Skeletal muscle tissue (tissue), 4 donors: ENCODE data around the gene DPH2. TPM values are rescaled to one million over a fixed set of nuclear protein-coding genes. Genes with fewer than 3 reads are reported as not detected.

Experiments
- H3K27ac ChIP-seq: one replicate; pipeline ENCODE4 v1.7.0; 2013; ENCODE audit warnings: mild to moderate bottlenecking, low read depth, low read length, inconsistent platforms
- H3K27me3 ChIP-seq, 3 donors: one replicate each; pipeline ENCODE4 v1.7.0; 2013; ENCODE audit warnings: low read length in 3 of 3; ENCODE audit not compliant: control insufficient read depth in 3 of 3, insufficient read depth in 3 of 3
- H3K36me3 ChIP-seq, 3 donors: one replicate each; pipeline ENCODE4 v1.7.0; 2013; ENCODE audit warnings: low read length in 3 of 3; ENCODE audit not compliant: control insufficient read depth in 3 of 3, insufficient read depth in 3 of 3
- H3K4me1 ChIP-seq, 3 donors: one replicate each; pipeline ENCODE4 v1.7.0; 2013; ENCODE audit warnings: low read length in 3 of 3, mild to moderate bottlenecking in 3 of 3; ENCODE audit not compliant: control insufficient read depth in 3 of 3, insufficient read depth in 3 of 3
- H3K4me3 ChIP-seq, 3 donors: one replicate each; pipeline ENCODE4 v1.7.0; 2013; ENCODE audit warnings: low read length in 3 of 3
- H3K9ac ChIP-seq, 3 donors: one replicate each; pipeline ENCODE4 v1.7.0; 2013; ENCODE audit warnings: low read length in 3 of 3, mild to moderate bottlenecking in 3 of 3, moderate library complexity in 2 of 3, low read depth in 1 of 3
- H3K9me3 ChIP-seq, 3 donors: one replicate each; pipeline ENCODE4 v1.7.0; 2013; ENCODE audit warnings: low read length in 3 of 3; ENCODE audit not compliant: control insufficient read depth in 3 of 3
- total RNA-seq: library from RNA; depleted of rRNA; stranded (reverse); fragments of >200 nt; gene quantifications from one replicate; pipeline ENCODE4 v1.2.3, GENCODE V29; 2014
- donor health status: Osteomylitis.

DPH2 gene
- total RNA-seq, 1 donor from 2014 or later, result 9.9 TPM

GRCh38 chr1:43986712-43987111 lies 16.9 kb downstream of the DPH2 start:
- H3K9ac ChIP-seq, result no peak overlapping the region
- H3K36me3 ChIP-seq, result peaks cover 3 to 13% (median 5%) of the 10 kb centered on the region in 3 donors
- H3K27ac ChIP-seq, result no peak overlapping the region
- H3K9me3 ChIP-seq, result no peaks in the 10 kb centered on the region
- H3K4me3 ChIP-seq, result no peak overlapping the region
- H3K4me1 ChIP-seq, result peaks cover 7 to 8% (median 7%) of the 10 kb centered on the region in 3 donors
- no peaks in the 10 kb centered on the region for H3K27me3 ChIP-seq

GRCh38 chr1:43987159-43987902 lies 17.5 kb downstream of the DPH2 start:
- H3K27ac ChIP-seq, result no peak overlapping the region
- peaks cover 11 to 13% (median 11%) of the 10 kb centered on the region in 3 donors for H3K4me1 ChIP-seq
- H3K9me3 ChIP-seq, result no peaks in the 10 kb centered on the region
- no peak overlapping the region for H3K9ac ChIP-seq
- H3K27me3 ChIP-seq, result no peaks in the 10 kb centered on the region
- H3K4me3 ChIP-seq, result no peak overlapping the region
- peaks cover 2 to 13% (median 3%) of the 10 kb centered on the region in 3 donors for H3K36me3 ChIP-seq

- peak overlapping the region; percentile 71 to 82 (median 74) for H3K4me3 ChIP-seq
- peaks cover 0 to 12% (median 2%) of the 10 kb centered on the region in 3 donors for H3K36me3 ChIP-seq
- no peaks in the 10 kb centered on the region for H3K27me3 ChIP-seq
- no peaks in the 10 kb centered on the region for H3K9me3 ChIP-seq
- H3K4me1 ChIP-seq, result peaks cover 11 to 15% (median 13%) of the 10 kb centered on the region in 3 donors
- peak overlapping the region; percentile 68 to 82 (median 76) for H3K9ac ChIP-seq
- H3K27ac ChIP-seq, result peak overlapping the region; percentile 45
Measured at GRCh38 chr1:43990271-43991199, 20.7 kb downstream of the DPH2 start.

- Histone ChIP-seq H3K4me1 (peaks cover 11 to 15% (median 13%) of the 10 kb centered on the region in 3 donors), H3K27me3 (no peaks in the 10 kb centered on the region), H3K27ac (peak overlapping the region; percentile 45), H3K9ac (peak overlapping the region; percentile 68 to 82 (median 76)), H3K9me3 (no peaks in the 10 kb centered on the region), H3K4me3 (peak overlapping the region; percentile 71 to 82 (median 74)), H3K36me3 (peaks cover 0 to 6% (median 2%) of the 10 kb centered on the region in 3 donors)
Measured at GRCh38 chr1:43991200-43991475, 21.3 kb downstream of the DPH2 start.

- H3K9me3 ChIP-seq, result no peaks in the 10 kb centered on the region
- H3K27ac ChIP-seq, result peak within 1 kb of the TSS; percentile 45
- H3K27me3 ChIP-seq, result no peaks in the 10 kb centered on the region
- H3K9ac ChIP-seq, result peak within 1 kb of the TSS; percentile 68 to 82 (median 76)
- H3K4me3 ChIP-seq, result peak within 1 kb of the TSS; percentile 71 to 82 (median 74)
- H3K4me1 ChIP-seq, result peaks cover 11 to 15% (median 13%) of the 10 kb centered on the region in 3 donors
- peaks cover 0 to 3% (median 0%) of the 10 kb centered on the region in 3 donors for H3K36me3 ChIP-seq
Measured at GRCh38 chr1:43991476-43992231, 21.8 kb downstream of the DPH2 start, which contains the start of gene CCDC24. Gene CCDC24 (plus strand): TSS chr1:43991599. CDS start chr1:43991879, 280 bp downstream.

- peak overlapping the region in 1 of 3 donors; percentile 32 for H3K9ac ChIP-seq
Measured at GRCh38 chr1:43992232-43992995, 22.6 kb downstream of the DPH2 start.

GRCh38 chr1:43993206-43993914 lies 23.6 kb downstream of the DPH2 start:
- Histone ChIP-seq H3K9ac (no peak overlapping the region), H3K27ac (no peak overlapping the region), H3K36me3 (no peaks in the 10 kb centered on the region)

More at GRCh38 chr1:43992232-43992995, 22.6 kb downstream of the DPH2 start:
- H3K27ac ChIP-seq, result no peak overlapping the region
- peak overlapping the region; percentile 71 to 82 (median 74) for H3K4me3 ChIP-seq
- H3K9me3 ChIP-seq, result no peaks in the 10 kb centered on the region
- H3K27me3 ChIP-seq, result no peaks in the 10 kb centered on the region
- H3K36me3 ChIP-seq, result no peaks in the 10 kb centered on the region
- peaks cover 11 to 15% (median 13%) of the 10 kb centered on the region in 3 donors for H3K4me1 ChIP-seq

GRCh38 chr1:43994071-43994470 lies 24.3 kb downstream of the DPH2 start:
- Histone ChIP-seq H3K27me3 (no peaks in the 10 kb centered on the region), H3K9ac (no peak overlapping the region), H3K36me3 (no peaks in the 10 kb centered on the region), H3K27ac (no peak overlapping the region), H3K9me3 (no peaks in the 10 kb centered on the region), H3K4me1 (peaks cover 11 to 15% (median 13%) of the 10 kb centered on the region in 3 donors), H3K4me3 (no peak overlapping the region)

More at GRCh38 chr1:43993206-43993914, 23.6 kb downstream of the DPH2 start:
- H3K4me3 ChIP-seq, result no peak overlapping the region
- no peaks in the 10 kb centered on the region for H3K9me3 ChIP-seq
- H3K27me3 ChIP-seq, result no peaks in the 10 kb centered on the region
- H3K4me1 ChIP-seq, result peaks cover 11 to 15% (median 13%) of the 10 kb centered on the region in 3 donors
